NCI-H1694 (cell line): Measurements from ENCODE around the gene SIL1.
"Not testable (repeated sequence)": the region's sequence is repeated elsewhere in the genome, so short reads cannot be mapped to it uniquely, and the experiment has no call there.

ENCODE experiments used
- DNase-seq: peaks from one replicate; lab custom pipeline; 2025; lab: John Stamatoyannopoulos, UW

The SIL1 gene

GRCh38 chr5:139197710-139198669 lies at the start of gene SIL1:
SIL1 (minus strand) TSS chr5:139198368; CDS start chr5:139127843, 70,525 bp downstream.
- DNase-seq: peak; percentile 71

GRCh38 chr5:139246394-139246793 lies 48.2 kb upstream of the SIL1 start:
- no peak for DNase-seq

GRCh38 chr5:139245637-139246339 lies 47.6 kb upstream of the SIL1 start:
- DNase-seq: no peak

- peak; percentile 93 for DNase-seq
Observed at GRCh38 chr5:139243425-139243970, 45.3 kb upstream of the SIL1 start.

- DNase-seq: no peak
Observed at GRCh38 chr5:139241139-139241538, 43.0 kb upstream of the SIL1 start.

GRCh38 chr5:139236479-139236878 lies 38.3 kb upstream of the SIL1 start:
- no peak for DNase-seq

GRCh38 chr5:139232147-139232724 lies 34.1 kb upstream of the SIL1 start:
- DNase-seq: no peak

- DNase-seq: no peak
Observed at GRCh38 chr5:139228201-139228803, 30.1 kb upstream of the SIL1 start.

- DNase-seq: no peak
Observed at GRCh38 chr5:139226131-139226530, 28.0 kb upstream of the SIL1 start.

- no peak for DNase-seq
Observed at GRCh38 chr5:139223481-139223880, 25.3 kb upstream of the SIL1 start.

- DNase-seq: no peak
Observed at GRCh38 chr5:139222346-139222745, 24.2 kb upstream of the SIL1 start.

GRCh38 chr5:139218038-139218437 lies 19.9 kb upstream of the SIL1 start:
- DNase-seq: not testable (repeated sequence)

- DNase-seq: no peak
Observed at GRCh38 chr5:139215107-139215975, 17.2 kb upstream of the SIL1 start.

- no peak for DNase-seq
Observed at GRCh38 chr5:139214646-139215045, 16.5 kb upstream of the SIL1 start.

- DNase-seq: no peak
Observed at GRCh38 chr5:139212906-139213305, 14.7 kb upstream of the SIL1 start.

GRCh38 chr5:139212486-139212885 lies 14.3 kb upstream of the SIL1 start:
- no peak for DNase-seq

- DNase-seq: no peak
Observed at GRCh38 chr5:139210585-139210984, 12.4 kb upstream of the SIL1 start.

- DNase-seq: no peak
Observed at GRCh38 chr5:139207297-139208000, 9.3 kb upstream of the SIL1 start.

GRCh38 chr5:139205586-139205985 lies 7.4 kb upstream of the SIL1 start:
- no peak for DNase-seq

GRCh38 chr5:139205124-139205523 lies 7.0 kb upstream of the SIL1 start:
- DNase-seq: no peak
